Activated CD8-positive, alpha-beta memory T cell treated with anti-CD3 and anti-CD28 coated beads, Interleukin-2, amount 50 U/mL, for 48 hours (primary cell): Measurements from ENCODE around the gene CBR4.
"Not testable (repeated sequence)": the region's sequence is repeated elsewhere in the genome, so short reads cannot be mapped to it uniquely, and the experiment has no call there.

Experiments
- DNase-seq: peaks from one replicate; pipeline ENCODE4 v3.0.0-alpha.2; 2020

CBR4 gene

DNA sequence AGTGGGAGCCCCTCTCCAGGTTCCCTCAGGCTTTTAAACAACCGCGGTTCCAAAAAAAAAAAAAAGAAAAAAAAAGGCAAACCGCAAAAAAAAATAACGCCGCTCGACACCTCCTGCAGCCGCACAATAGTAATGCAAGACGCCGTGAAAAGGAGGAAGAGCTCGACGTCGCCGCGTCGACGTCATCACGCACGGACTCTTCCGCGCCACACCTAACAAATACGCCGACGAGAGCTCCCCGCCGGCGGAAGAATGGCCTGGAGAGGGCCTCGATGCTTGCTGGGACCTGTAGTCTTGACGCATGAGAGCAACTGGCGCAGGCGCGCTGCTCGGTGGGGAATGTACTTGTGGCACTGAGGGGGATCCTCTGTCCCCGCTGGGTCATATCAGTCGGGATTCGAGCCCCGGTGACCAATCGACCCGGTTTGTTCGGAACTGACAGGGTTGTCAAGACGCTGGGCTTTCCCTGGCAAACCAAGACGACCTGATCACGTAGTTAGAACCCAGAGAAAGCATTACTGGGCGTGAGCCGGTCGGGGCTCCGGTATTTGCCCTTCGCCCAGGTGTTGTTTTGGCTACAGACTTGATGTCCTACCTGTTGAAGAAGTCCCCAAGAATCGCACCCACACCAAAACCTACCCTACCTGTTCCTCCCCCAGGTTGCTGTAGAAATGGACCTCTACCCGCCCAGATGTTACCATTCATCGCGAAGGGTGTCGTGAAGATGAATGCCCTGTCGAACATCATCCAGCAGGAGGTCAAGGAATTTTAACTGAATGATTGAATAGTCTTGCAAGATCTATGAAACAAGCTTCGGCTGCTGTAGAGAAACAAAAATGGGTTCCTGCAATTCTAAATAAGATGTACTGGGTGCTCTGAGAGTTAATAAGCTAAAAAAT lies at the start of gene CBR4:
Gene CBR4, minus strand, starts transcription at position 131 of the 899 bp plus-strand sequence. CDS start 166 bp downstream, outside the sequence.
- DNase-seq = peak; percentile 94

DNA sequence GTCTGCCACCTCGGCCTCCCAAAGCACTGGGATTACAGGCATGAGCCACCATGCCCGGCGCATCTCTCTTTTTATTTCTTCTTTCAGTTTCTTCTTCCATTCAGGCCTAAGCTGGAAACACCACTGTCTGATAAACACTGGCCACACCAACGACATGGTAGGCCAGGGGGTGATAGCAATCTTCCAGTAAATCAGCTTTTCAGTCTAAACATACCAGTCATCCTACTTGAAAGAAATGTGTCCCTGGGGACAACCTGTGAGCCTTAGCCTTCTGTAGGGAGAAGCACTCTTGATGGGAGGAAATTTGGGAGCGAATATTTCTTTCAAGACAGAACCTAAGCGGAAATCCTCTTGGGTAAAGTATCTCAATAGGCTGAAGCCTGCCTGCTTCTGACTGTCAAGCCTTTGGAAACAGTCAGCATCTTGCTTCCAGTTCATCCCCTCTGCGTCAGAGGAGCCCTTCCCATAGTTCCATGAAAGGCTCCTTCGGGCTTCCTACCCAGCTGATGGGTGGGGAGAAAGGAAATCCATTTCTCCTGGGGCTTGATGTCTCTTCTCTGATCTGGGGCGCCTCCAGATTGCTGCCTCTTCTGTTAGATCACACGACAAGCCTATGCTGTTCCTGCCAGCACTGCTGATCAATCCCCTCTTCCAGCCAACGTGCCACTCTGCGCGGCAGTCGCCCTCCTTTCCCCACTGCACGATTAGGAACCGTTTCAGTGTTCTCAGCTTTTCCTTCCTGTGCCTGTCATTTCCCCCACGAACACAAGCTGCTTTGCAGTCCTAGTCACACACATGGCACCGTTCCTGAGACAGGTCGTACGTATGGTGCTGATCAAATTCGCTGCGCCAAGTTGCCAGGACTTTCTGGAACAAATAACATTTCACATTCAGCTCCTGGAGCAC lies 49.5 kb upstream of the CBR4 start:
- no peak for DNase-seq

- no peak for DNase-seq
Measured at GRCh38 chr4:169058312-169058711, 48.3 kb upstream of the CBR4 start.

GRCh38 chr4:169054879-169055278 lies 44.8 kb upstream of the CBR4 start:
- no peak for DNase-seq

- DNase-seq = no peak
Measured at GRCh38 chr4:169052594-169052945, 42.5 kb upstream of the CBR4 start.

GRCh38 chr4:169051761-169052593 lies 41.9 kb upstream of the CBR4 start:
- no peak for DNase-seq

DNA sequence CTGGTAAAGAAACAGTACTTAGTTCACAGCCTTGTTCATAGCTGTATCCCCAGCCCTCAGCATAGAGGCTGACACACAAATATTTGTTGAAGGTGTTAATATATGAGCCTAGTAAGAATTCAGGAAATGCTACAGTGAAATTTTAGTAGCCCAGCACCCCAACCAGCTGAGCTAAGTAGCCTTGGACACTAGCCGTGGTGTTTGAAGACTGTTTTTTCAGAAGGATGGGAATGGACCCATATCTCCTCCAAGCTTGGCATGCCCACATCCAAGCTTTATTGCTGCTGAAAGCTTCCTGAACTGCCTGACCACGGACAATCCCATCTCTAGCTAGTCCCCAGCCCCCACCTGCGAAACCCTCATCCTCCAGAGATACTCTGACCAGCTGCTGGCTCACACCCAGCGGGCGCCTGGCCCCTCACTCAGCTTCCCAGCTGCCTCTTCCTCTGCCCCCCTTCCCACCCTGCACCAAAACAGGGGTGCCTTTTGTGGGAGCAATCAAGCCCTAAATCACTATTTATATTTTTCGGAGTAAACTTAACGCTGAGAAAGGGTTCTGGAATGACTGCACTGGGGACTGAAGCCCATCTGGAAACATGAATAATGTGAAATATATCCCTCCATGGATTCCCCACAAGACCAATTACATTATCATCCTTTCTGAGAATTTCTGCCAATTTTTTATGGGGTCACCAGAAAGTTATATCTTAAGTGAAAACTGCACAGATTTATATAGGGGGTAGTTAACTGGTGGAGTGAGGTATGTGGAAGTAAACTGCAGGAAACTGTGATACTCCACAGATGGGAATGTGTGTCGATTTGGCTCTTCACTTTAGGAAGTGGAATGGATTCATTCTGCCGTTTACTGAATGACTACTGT lies 41.1 kb upstream of the CBR4 start:
- DNase-seq = no peak

GRCh38 chr4:169050284-169050683 lies 40.2 kb upstream of the CBR4 start:
- no peak for DNase-seq

GRCh38 chr4:169048868-169049414 lies 38.9 kb upstream of the CBR4 start:
- no peak for DNase-seq

- DNase-seq = no peak
Measured at GRCh38 chr4:169047956-169048355, 37.9 kb upstream of the CBR4 start.

GRCh38 chr4:169045862-169046584 lies 36.0 kb upstream of the CBR4 start:
- DNase-seq = no peak

DNA sequence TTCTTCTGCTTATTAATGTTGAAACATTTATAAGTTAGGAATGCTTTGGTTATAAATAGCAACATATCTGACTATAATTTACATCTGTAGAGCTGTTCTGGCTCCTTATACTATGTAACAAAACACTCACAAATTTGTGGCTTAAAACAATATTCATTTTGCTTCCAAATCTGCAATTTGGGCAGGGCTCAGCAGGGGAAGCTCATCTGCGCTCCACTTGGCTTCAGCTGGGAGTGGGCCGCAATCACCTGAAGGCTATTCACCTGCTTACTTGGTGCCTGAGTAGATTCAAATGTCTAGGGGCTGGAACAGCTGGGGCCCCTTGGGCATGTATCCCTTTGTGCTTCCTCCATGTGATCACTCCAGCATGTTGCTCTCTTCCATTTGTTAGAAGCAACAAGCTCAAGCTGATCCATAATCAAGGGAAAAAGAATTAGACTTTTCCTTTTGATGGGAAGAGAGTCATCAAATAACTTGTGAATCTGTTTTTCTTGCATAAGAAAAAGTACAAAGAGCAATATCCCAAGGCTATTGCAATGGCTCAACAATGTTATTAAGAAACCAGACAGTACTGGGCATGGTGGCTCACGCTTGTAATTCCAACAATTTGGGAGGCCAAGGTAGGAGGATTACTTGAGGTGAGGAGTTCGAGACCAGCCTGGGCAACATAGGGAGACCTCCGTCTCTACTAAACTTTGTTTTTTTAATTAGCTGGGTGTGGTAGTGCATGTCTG lies 34.8 kb upstream of the CBR4 start:
- DNase-seq = no peak

DNA sequence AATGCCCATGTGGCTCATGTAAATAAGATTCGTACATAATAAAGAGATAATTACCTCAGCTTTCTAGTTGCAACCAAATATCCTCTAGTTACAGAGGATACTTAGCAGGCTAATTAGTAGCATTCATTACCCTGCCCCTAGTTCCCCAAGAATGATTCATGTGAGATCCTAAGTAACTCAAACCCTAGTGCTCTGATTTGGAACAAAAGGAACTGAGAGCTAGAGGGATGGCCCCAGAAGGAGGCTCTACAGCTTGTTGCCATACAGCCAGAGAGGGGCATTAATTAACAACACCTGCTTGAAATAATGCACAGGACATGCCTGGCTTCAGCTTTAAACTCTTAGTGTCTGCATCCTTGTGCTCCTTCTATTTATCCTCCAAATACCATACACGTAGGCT lies 32.6 kb upstream of the CBR4 start:
- DNase-seq = no peak

DNA sequence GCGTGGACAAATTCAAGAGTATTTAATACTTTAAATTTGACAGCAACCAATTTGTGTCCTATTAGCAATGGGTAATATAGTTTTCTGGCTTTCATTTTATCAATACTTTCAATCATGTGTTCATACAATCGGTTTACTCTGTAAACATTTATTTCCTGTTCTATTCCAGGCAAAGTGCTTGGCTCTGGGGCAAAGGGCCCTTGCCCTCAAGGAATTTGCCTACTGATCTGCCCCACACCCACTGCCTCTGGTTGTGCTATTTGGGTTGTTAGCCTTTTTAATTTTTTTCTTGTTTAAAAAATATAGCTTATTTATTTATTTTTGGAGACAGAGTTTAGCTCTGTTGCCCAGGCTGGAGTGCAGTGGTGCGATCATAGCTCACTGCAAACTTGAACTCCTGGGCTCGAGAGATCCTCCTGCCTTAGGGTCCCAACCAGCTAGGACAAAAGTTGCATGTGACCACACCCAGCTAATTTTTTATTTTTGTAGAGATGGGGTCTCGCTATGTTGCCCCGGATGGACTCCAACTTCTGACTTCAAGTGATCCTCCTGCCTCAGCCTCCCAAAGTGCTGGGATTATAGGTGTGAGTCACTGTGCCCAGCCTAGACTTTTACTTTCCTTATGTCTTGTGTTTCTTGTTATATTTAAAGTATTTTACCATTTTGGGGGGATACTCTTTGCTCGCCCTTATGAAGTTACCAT lies 30.7 kb upstream of the CBR4 start:
- DNase-seq = no peak

DNA sequence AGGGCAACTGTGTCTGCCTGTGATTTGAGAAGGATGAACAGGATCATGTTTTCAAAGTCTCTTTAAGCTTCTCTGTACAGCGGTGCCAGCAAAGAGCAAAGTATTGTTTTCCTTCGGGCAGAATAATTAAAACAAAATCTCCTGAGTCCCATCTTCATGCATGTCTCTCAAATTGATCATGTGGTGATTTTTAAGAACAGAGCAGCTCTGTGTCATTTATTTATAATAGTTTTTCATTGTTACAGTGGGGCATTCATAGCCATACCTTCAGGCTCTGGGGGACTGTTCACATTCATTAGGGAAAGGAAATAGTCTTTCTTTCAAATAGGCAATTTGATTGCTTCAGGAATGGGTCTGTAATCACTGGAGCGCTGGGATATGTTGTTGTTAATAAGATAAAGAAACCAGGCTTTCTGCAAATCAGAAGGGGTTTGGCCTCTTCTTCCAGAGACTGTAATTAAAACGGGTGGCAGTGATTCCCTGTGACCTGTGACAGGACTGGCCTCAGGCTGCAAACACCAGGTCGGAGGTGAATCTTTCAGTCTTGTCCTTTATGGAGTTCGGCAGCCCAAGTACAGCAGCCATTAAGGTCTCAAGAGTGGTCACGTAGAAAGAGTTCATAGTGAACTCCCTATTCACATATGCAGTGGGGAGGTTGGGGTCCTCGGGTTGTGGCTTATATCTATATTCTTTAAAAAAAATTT lies 29.3 kb upstream of the CBR4 start:
- no peak for DNase-seq

GRCh38 chr4:169037506-169037905 lies 27.5 kb upstream of the CBR4 start:
- no peak for DNase-seq

DNA sequence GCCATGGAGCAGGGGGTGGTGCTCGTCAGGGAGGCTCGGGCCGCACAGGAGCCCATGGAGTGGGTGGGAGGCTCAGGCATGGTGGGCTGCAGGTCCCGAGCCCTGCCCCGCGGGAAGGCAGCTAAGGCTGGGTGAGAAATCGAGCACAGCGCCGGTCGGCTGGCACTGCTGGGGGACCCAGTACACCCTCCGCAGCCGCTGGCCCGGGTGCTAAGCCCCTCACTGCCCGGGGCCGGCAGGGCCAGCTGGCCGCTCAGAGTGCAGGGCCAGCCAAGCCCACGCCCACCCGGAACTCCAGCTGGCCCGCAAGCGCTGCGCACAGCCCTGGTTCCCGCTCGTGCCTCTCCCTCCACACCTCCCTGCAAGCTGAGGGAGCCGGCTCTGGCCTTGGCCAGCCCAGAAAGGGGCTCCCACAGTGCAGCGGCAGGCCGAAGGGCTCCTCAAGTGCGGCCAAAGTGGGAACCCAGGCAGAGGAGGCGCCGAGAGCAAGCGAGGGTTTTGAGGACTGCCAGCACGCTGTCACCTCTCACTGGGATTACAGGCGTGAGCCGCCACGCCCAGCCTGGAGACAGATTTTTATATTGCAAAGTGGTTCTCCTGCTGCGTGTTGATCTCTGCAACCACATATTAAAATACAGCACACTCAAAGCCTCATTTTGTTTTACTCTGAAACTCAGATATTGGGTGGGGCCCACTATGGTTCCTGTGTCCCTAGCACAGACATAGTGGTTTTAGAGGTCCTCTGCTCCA lies 26.0 kb upstream of the CBR4 start:
- not testable (repeated sequence) for DNase-seq

DNA sequence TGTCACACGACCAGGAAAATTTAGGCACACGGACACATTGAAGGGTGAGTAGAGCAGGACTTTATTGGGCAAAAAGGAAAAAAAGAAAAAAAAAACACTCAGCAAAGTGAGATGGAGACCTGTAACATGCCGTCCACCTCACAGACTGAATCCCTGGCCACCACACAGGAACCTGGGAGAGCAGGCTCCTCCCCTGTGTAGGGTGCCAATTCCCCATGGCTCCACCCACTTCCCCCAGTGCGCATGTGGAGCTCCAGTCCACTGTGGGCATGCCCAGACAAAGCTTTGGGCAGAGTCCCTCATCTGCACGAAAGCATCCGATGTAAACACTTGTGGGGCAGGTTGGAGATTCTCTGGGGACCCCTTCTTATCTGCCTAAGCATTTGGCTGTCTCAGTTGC lies 23.6 kb upstream of the CBR4 start:
- no peak for DNase-seq
